ENCODE data around the gene PPP1CB. TPM values are rescaled to one million over a fixed set of nuclear protein-coding genes. Genes with fewer than 3 reads are reported as not detected.
"Not testable (repeated sequence)": the region's sequence is repeated elsewhere in the genome, so short reads cannot be mapped to it uniquely, and the experiment has no call there.

The PPP1CB gene
- total RNA-seq, 2 experiments from 2014 or later, result 48.5 to 144 TPM

- CTCF ChIA-PET (ENCODE audit: unreplicated experiment), result interaction anchor here (0.5 kb wide), 1 partner anchor 239 kb away, joined by 5 read pairs; no protein-coding TSS in a partner anchor
- H3K4me2 ChIP-seq (ENCODE audit: low read length), result no peak overlapping the region
- TF ChIP-seq CTCF (conservative IDR thresholded peaks at IDR 0.05; ENCODE audit: low read length) (no peak), EZH2phosphoT487 (IDR thresholded peaks at IDR 0.05; ENCODE audit: borderline replicate concordance, low read depth, low read length) (no peak)
These were observed 28.9 kb downstream of the PPP1CB start for GRCh38 chr2:28780496-28780895.

GRCh38 chr2:28782423-28782822 lies 30.8 kb downstream of the PPP1CB start:
- no peak overlapping the region for H3K4me3 ChIP-seq (ENCODE audit: low read depth, low read length, poor library complexity, severe bottlenecking)

More at GRCh38 chr2:28780496-28780895, 28.9 kb downstream of the PPP1CB start:
- no TSS peak for BruUV-seq (replicated peaks)
- intact Hi-C loops (cut with micrococcal nuclease; ENCODE audit: unreplicated experiment), result no loop called here
- Histone ChIP-seq H3K4me1 (ENCODE audit: insufficient read depth, low read length, poor library complexity, severe bottlenecking) (no peaks in the 10 kb centered on the region), H3K9me3 (ENCODE audit: low read length) (no peaks in the 10 kb centered on the region), H2AFZ (ENCODE audit: low read length) (no peak overlapping the region), H4K20me1 (ENCODE audit: insufficient read depth, low read length) (no peaks in the 10 kb centered on the region; the same call in none of the 2 replicates), H3K36me3 (ENCODE audit: insufficient read depth, low read length) (peaks cover 91% of the 10 kb centered on the region), H3K27ac (ENCODE audit: low read depth, low read length, poor library complexity, severe bottlenecking) (no peak overlapping the region), H3K9me2 (ENCODE audit: insufficient read depth, low read length) (no peaks in the 10 kb centered on the region), H3K4me3 (ENCODE audit: low read depth, low read length, poor library complexity, severe bottlenecking) (no peak overlapping the region), H3K79me2 (ENCODE audit: insufficient read depth, low read depth, low read length) (peaks cover 39% of the 10 kb centered on the region)
- no peak for DNase-seq (ENCODE audit: low spot score)
- POLR2A ChIA-PET, result interaction anchor here (0.6 to 1.0 kb wide), 3 partner anchors 9 to 68 kb away, joined by 3 to 4 read pairs (median 3); no protein-coding TSS in a partner anchor

GRCh38 chr2:28784570-28784969 lies 32.9 kb downstream of the PPP1CB start:
- POLR2A ChIA-PET, result interaction anchor here (1.0 kb wide), 2 partner anchors 13 to 16 kb away, joined by 4 to 5 read pairs; no protein-coding TSS in a partner anchor

More at GRCh38 chr2:28782423-28782822, 30.8 kb downstream of the PPP1CB start:
- Histone ChIP-seq H4K20me1 (ENCODE audit: insufficient read depth, low read length) (no peaks in the 10 kb centered on the region), H3K4me1 (ENCODE audit: insufficient read depth, low read length, poor library complexity, severe bottlenecking) (no peaks in the 10 kb centered on the region), H2AFZ (ENCODE audit: low read length) (no peak overlapping the region), H3K9me3 (ENCODE audit: low read length) (no peaks in the 10 kb centered on the region), H3K79me2 (ENCODE audit: insufficient read depth, low read depth, low read length) (peaks cover 20% of the 10 kb centered on the region; the same call in 1 of the 2 replicates), H3K9me2 (ENCODE audit: insufficient read depth, low read length) (no peaks in the 10 kb centered on the region), H3K36me3 (ENCODE audit: insufficient read depth, low read length) (peaks cover 98% of the 10 kb centered on the region), H3K27ac (ENCODE audit: low read depth, low read length, poor library complexity, severe bottlenecking) (no peak overlapping the region), H3K4me2 (ENCODE audit: low read length) (no peak overlapping the region)
- POLR2A ChIA-PET, result interaction anchor here (1.0 kb wide), 1 partner anchor 18 kb away, joined by 5 read pairs; no protein-coding TSS in a partner anchor
- no TSS peak for BruUV-seq (replicated peaks)
- intact Hi-C loops (cut with micrococcal nuclease; ENCODE audit: unreplicated experiment), result no loop called here
- DNase-seq (ENCODE audit: low spot score), result no peak
- TF ChIP-seq CTCF (conservative IDR thresholded peaks at IDR 0.05; ENCODE audit: low read length) (no peak), EZH2phosphoT487 (IDR thresholded peaks at IDR 0.05; ENCODE audit: borderline replicate concordance, low read depth, low read length) (no peak)
- CTCF ChIA-PET (ENCODE audit: unreplicated experiment), result interaction anchor here (1.0 kb wide), 1 partner anchor 12 kb away, joined by 3 read pairs; no protein-coding TSS in a partner anchor

More at GRCh38 chr2:28784570-28784969, 32.9 kb downstream of the PPP1CB start:
- CTCF ChIA-PET (ENCODE audit: unreplicated experiment); H3K4me3 ChIP-seq (ENCODE audit: low read depth, low read length, poor library complexity, severe bottlenecking); H3K9me3 ChIP-seq (ENCODE audit: low read length); H3K79me2 ChIP-seq (ENCODE audit: insufficient read depth, low read depth, low read length); H3K27ac ChIP-seq (ENCODE audit: low read depth, low read length, poor library complexity, severe bottlenecking); H2AFZ ChIP-seq (ENCODE audit: low read length); H4K20me1 ChIP-seq (ENCODE audit: insufficient read depth, low read length); H3K9me2 ChIP-seq (ENCODE audit: insufficient read depth, low read length); H3K4me1 ChIP-seq (ENCODE audit: insufficient read depth, low read length, poor library complexity, severe bottlenecking); DNase-seq (ENCODE audit: low spot score); BruUV-seq (replicated peaks); intact Hi-C loops (cut with micrococcal nuclease; ENCODE audit: unreplicated experiment); H3K4me2 ChIP-seq (ENCODE audit: low read length): not testable (repeated sequence)
- H3K36me3 ChIP-seq (ENCODE audit: insufficient read depth, low read length), result peaks cover 98% of the 10 kb centered on the region
